SKM-1 treated with dmso at 0.1 percent for 144 hours (cell line): ENCODE measurements around the gene CHPF.

Experiments
- DNase-seq: peaks from one replicate; lab custom pipeline; 2025; ENCODE audit not compliant: unreplicated experiment; lab: John Stamatoyannopoulos, UW

CHPF gene

GRCh38 chr2:219514836-219515235, 28.8 kb downstream of the CHPF start:
- DNase-seq: no peak

- no peak for DNase-seq
These were observed 29.3 kb downstream of the CHPF start, which contains the start of gene ASIC4 for GRCh38 chr2:219514196-219514761. ASIC4 (plus strand) TSS chr2:219514482; CDS start chr2:219514725, 243 bp downstream.

- no peak for DNase-seq
These were observed 29.8 kb downstream of the CHPF start for GRCh38 chr2:219513787-219514186.

- DNase-seq: no peak
These were observed 30.9 kb downstream of the CHPF start for GRCh38 chr2:219512524-219513216.

- DNase-seq: no peak
These were observed 31.9 kb downstream of the CHPF start for GRCh38 chr2:219511547-219512325.

GRCh38 chr2:219510512-219511135, 33.0 kb downstream of the CHPF start:
- DNase-seq: no peak

GRCh38 chr2:219509780-219510511, 33.7 kb downstream of the CHPF start:
- peak; percentile 63 for DNase-seq

GRCh38 chr2:219508971-219509779, 34.4 kb downstream of the CHPF start:
- DNase-seq: no peak

GRCh38 chr2:219508444-219508734, 35.2 kb downstream of the CHPF start:
- DNase-seq: no peak

GRCh38 chr2:219507581-219508443, 35.8 kb downstream of the CHPF start:
- no peak for DNase-seq

GRCh38 chr2:219506802-219507526, 36.6 kb downstream of the CHPF start:
- no peak for DNase-seq

GRCh38 chr2:219506153-219506801, 37.3 kb downstream of the CHPF start:
- DNase-seq: no peak

- no peak for DNase-seq
These were observed 38.0 kb downstream of the CHPF start for GRCh38 chr2:219505585-219505984.

- no peak for DNase-seq
These were observed 41.0 kb downstream of the CHPF start for GRCh38 chr2:219502618-219503017.

GRCh38 chr2:219501849-219502248, 41.8 kb downstream of the CHPF start:
- DNase-seq: no peak

- no peak for DNase-seq
These were observed 43.5 kb downstream of the CHPF start for GRCh38 chr2:219500135-219500534.

- no peak for DNase-seq
These were observed 44.1 kb downstream of the CHPF start for GRCh38 chr2:219499555-219499954.

- DNase-seq: no peak
These were observed 44.6 kb downstream of the CHPF start for GRCh38 chr2:219499058-219499307.
